A549 (cell line): ENCODE data around the gene DAD1.

Experiments
- CTCF ChIP-seq: fragments of >200 bp; sonication (Bioruptor Twin); formaldehyde crosslinking; IDR thresholded peaks from 3 replicates; pipeline ENCODE4 v1.5.1; 2016
- MYC ChIP-seq: IDR thresholded peaks from 2 replicates; pipeline ENCODE4 v1.6.1; 2012; ENCODE audit warnings: mild to moderate bottlenecking, inconsistent platforms, low read length, improper control_type of control experiment, borderline replicate concordance
- POLR2A ChIP-seq: IDR thresholded peaks from 2 replicates; pipeline ENCODE4 v1.6.1; 2012; ENCODE audit warnings: mild to moderate bottlenecking, low read length

- TF ChIP-seq CTCF (no peak), MYC (no peak), POLR2A (no peak)
These were observed 21.9 kb upstream of the DAD1 start for GRCh38 chr14:22610931-22611330.
